HepG2 (cell line): Measurements from ENCODE around the gene KDM5A. TPM values are rescaled to one million over a fixed set of nuclear protein-coding genes. Genes with fewer than 3 reads are reported as not detected.

Experiments
- GPN1 ChIP-seq: sonication (generic); formaldehyde crosslinking; IDR thresholded peaks from 2 replicates; pipeline ENCODE4 v1.5.1; 2020; ENCODE audit warnings: missing genetic modification reagents, borderline replicate concordance
- MED1 ChIP-seq: sonication (generic); formaldehyde crosslinking; IDR thresholded peaks from 2 replicates; pipeline ENCODE4 v1.4.0; 2020; ENCODE audit warnings: missing genetic modification reagents
- MED13 ChIP-seq: sonication (generic); formaldehyde crosslinking; IDR thresholded peaks from 2 replicates; pipeline ENCODE4 v1.5.0; 2020; ENCODE audit warnings: missing genetic modification reagents
- PBX3 ChIP-seq: sonication (generic); formaldehyde crosslinking; IDR thresholded peaks from 2 replicates; pipeline ENCODE4 v1.8.1; 2023; ENCODE audit warnings: missing genetic modification reagents, inconsistent platforms, borderline replicate concordance
- PREB ChIP-seq: sonication (generic); formaldehyde crosslinking; IDR thresholded peaks from 2 replicates; pipeline ENCODE4 v1.4.0; 2020; ENCODE audit warnings: missing genetic modification reagents
- SATB2 ChIP-seq: sonication (generic); formaldehyde crosslinking; IDR thresholded peaks from 2 replicates; pipeline ENCODE4 v1.5.0; 2020; ENCODE audit warnings: missing genetic modification reagents
- SNAI1 ChIP-seq: sonication (generic); formaldehyde crosslinking; IDR thresholded peaks from 2 replicates; pipeline ENCODE4 v1.5.0; 2020; ENCODE audit warnings: mild to moderate bottlenecking, missing genetic modification reagents, borderline replicate concordance
- SRY ChIP-seq: sonication (generic); formaldehyde crosslinking; IDR thresholded peaks from 2 replicates; pipeline ENCODE4 v1.8.0; 2022; ENCODE audit warnings: mild to moderate bottlenecking, missing genetic modification reagents
- U2AF2 ChIP-seq: fragments of 200-400 bp; formaldehyde crosslinking; IDR thresholded peaks from 2 replicates; pipeline ENCODE4 v1.6.1; 2017; ENCODE audit warnings: low read depth, mild to moderate bottlenecking, low read length
- ZBTB8A ChIP-seq: sonication (generic); formaldehyde crosslinking; IDR thresholded peaks from 2 replicates; pipeline ENCODE4 v1.4.0; 2020; ENCODE audit warnings: mild to moderate bottlenecking, low read depth, missing genetic modification reagents, borderline replicate concordance
- ZC3H4 ChIP-seq: sonication (generic); formaldehyde crosslinking; IDR thresholded peaks from 2 replicates; pipeline ENCODE4 v1.4.0; 2020; ENCODE audit warnings: missing genetic modification reagents, borderline replicate concordance
- ZNF678 ChIP-seq: sonication (generic); formaldehyde crosslinking; IDR thresholded peaks from 2 replicates; pipeline ENCODE4 v1.4.0; 2020; ENCODE audit warnings: mild to moderate bottlenecking, missing genetic modification reagents
- polyA plus RNA-seq, 8 experiments: library from polyadenylated mRNA; depleted of rRNA in 3 of 8; stranded (reverse) in 7 of 8; unstranded in 1 of 8; fragments of >200 nt; fragmentation: Illumina TruSeq in 4 of 8; extraction: Trizol in 4 of 8; gene quantifications; 2 replicates each; pipeline versions ENCODE4 v1.2.1 to v1.2.3, GENCODE V29; 2011 to 2016; ENCODE audit warnings: low read depth in 4 of 8, missing spikeins in 1 of 8, mixed read lengths in 1 of 8; ENCODE audit not compliant: insufficient read depth in 1 of 8
- total RNA-seq, 5 experiments: library from RNA; depleted of rRNA; stranded (reverse); fragments of >200 nt; fragmentation: Illumina TruSeq; extraction: Trizol; gene quantifications; 2 replicates each; pipeline ENCODE4 v1.2.3, GENCODE V29; 2016; ENCODE audit warnings: low read depth in 1 of 5
- TF ChIP-seq, protein P1 (sequence below): IDR thresholded peaks from 2 replicates; pipeline ENCODE4 v1.6.1; 2016; ENCODE audit warnings: low read depth

The KDM5A gene
- total and polyA plus RNA-seq, 2 of the 13 experiments (the other 11 are each of a cell fraction or from before 2014, with no cell fraction given) = 12.0 to 29.2 TPM

DNA sequence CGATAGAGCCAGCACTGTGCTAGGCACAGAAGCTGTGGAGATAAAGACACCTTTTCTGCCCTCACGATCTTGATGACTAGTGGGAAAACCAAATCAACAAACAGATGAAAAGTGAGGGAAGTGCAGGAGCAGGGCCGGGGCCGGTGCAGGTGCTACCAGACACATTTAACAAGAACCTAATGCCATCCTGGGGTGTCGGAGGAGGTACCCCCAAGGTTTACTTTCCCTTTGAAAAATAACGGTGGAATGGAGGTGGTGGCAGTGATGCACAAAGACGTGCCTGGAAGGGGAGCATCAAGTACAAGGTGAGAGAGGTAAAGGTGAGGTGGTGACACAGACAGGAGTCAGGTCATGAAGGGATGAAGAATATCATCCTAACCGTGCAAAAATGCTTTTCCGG, 148.6 kb downstream of the KDM5A start (continued):
- no peak for TF ChIP-seq PBX3 (CRISPR knock-in tag)
- no peak for TF ChIP-seq PREB (CRISPR knock-in tag)
- TF ChIP-seq ZC3H4 (CRISPR knock-in tag) = no peak
- no peak for TF ChIP-seq SATB2
- TF ChIP-seq U2AF2 = no peak
- TF ChIP-seq MED1 (CRISPR knock-in tag) = no peak
- no peak for TF ChIP-seq MED13 (CRISPR knock-in tag)
- no peak for TF ChIP-seq ZNF678 (CRISPR knock-in tag)
- no peak for TF ChIP-seq GPN1 (CRISPR knock-in tag)
- TF ChIP-seq SRY (CRISPR knock-in tag) = no peak
- TF ChIP-seq SNAI1 (CRISPR knock-in tag) = no peak
- TF ChIP-seq ZBTB8A (CRISPR knock-in tag) = no peak
- TF ChIP-seq, protein P1, sequence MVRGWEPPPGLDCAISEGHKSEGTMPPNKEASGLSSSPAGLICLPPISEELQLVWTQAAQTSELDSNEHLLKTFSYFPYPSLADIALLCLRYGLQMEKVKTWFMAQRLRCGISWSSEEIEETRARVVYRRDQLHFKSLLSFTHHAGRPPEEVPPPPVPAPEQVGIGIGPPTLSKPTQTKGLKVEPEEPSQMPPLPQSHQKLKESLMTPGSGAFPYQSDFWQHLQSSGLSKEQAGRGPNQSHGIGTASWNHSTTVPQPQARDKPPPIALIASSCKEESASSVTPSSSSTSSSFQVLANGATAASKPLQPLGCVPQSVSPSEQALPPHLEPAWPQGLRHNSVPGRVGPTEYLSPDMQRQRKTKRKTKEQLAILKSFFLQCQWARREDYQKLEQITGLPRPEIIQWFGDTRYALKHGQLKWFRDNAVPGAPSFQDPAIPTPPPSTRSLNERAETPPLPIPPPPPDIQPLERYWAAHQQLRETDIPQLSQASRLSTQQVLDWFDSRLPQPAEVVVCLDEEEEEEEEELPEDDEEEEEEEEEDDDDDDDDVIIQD = no peak
